HG02840 (cell line): ENCODE measurements around the gene BLTP1.

Experiments used
- ATAC-seq: cut with Tn5 transposase; IDR thresholded peaks from one replicate; pipeline ENCODE4 v1.9.1; 2021; ENCODE audit warnings: mild to moderate bottlenecking, moderate library complexity, moderate number of reproducible peaks; ENCODE audit not compliant: unreplicated experiment, low FRiP score

BLTP1 gene

GRCh38 chr4:122163767-122164166 is 11.6 kb downstream of the BLTP1 start:
- ATAC-seq: no peak

- ATAC-seq: no peak
These were observed 15.2 kb downstream of the BLTP1 start for GRCh38 chr4:122167369-122167768.

GRCh38 chr4:122170775-122171174 is 18.6 kb downstream of the BLTP1 start:
- no peak for ATAC-seq

DNA sequence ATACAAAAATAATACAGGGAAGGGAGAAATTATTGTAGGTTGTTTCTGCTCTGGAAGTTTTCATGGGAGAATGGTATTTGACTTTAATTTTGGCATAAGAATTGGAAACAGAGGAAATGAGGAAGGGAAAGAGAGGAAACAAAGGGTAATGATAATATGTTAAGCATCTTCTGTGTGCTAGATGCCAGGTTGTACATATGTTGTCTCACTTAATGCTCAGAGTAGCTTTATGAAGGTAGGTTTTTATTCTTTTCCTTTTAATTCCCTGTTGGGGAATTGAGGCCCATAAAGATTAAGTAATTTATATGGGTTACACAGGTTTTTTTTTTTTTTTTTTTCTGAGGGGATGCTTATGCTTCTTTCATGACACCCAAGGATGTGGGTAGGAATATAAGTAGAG is 19.2 kb downstream of the BLTP1 start:
- no peak for ATAC-seq

- ATAC-seq: no peak
These were observed 20.1 kb downstream of the BLTP1 start for GRCh38 chr4:122172266-122172665.

GRCh38 chr4:122178961-122179360 is 26.8 kb downstream of the BLTP1 start:
- ATAC-seq: no peak

- ATAC-seq: no peak
These were observed 43.6 kb downstream of the BLTP1 start for GRCh38 chr4:122195718-122196117.
